Activated T-cell treated with anti-CD3 and anti-CD28 coated beads, Interleukin-2, amount 50 U/mL, for 48 hours (primary cell): Measurements from ENCODE around the gene ISCA2.
"Not testable (repeated sequence)": the region's sequence is repeated elsewhere in the genome, so short reads cannot be mapped to it uniquely, and the experiment has no call there.

ENCODE experiments used
- DNase-seq, 2 experiments: peaks; one replicate each; pipeline ENCODE4 v3.0.0-alpha.2; 2020

The ISCA2 gene

GRCh38 chr14:74531006-74531405, 37.4 kb downstream of the ISCA2 start:
- no peak for DNase-seq

GRCh38 chr14:74531467-74531866, 37.9 kb downstream of the ISCA2 start:
- no peak for DNase-seq

GRCh38 chr14:74532246-74532645, 38.7 kb downstream of the ISCA2 start:
- no peak for DNase-seq

GRCh38 chr14:74533576-74533975, 40.0 kb downstream of the ISCA2 start:
- DNase-seq: no peak

GRCh38 chr14:74535756-74536325, 42.3 kb downstream of the ISCA2 start:
- DNase-seq: no peak

- not testable (repeated sequence) for DNase-seq
Observed at GRCh38 chr14:74536336-74536735, 42.8 kb downstream of the ISCA2 start.

DNA sequence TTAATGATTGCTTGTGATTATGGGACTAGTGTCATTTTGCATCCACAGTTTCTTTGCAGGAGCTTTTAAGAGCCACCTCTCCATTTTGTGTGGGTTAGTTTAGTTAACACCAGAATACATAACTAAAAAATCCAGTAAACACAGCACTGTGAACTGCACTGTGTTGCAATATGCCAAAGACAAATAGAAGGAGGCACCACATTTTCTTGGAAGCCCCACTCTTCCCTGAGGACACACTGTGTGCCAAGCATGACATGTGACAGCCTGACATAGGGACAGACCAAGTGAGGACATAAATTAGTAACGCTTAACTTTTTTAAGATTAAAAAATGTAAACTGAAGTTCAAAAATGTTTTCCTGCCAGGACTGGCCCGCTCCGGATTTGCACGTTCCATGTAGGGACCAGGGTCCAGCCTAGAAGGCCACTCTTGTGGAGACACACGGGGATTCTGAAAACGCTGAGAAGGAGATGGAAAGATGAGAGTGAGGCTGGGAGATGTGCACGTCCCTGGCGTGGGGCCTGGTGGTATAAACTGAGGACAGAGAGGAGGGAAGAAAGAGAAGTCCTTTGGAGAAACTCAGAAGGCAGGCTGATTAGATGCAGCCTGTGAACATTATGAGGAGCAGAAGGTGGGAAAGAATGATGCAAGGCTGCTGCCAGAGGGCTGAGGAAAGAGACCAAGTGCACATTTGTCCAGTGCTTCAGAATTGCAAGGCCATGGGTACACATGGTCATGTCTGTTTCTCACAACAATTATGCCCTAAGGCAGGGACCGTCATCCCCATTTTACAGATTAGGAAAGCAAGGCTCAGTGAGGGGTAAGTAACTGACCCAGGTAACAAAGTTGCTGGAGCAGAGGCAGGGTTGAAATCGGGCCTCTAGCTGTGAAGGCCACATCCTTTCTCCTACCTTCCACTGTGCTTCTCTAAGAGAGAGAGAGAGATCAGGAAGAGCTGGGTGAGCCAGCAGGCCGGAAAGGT, 45.1 kb downstream of the ISCA2 start:
- DNase-seq: no peak

- no peak for DNase-seq
Observed at GRCh38 chr14:74539503-74539902, 45.9 kb downstream of the ISCA2 start.

- DNase-seq: no peak
Observed at GRCh38 chr14:74541225-74541624, 47.7 kb downstream of the ISCA2 start.

GRCh38 chr14:74542056-74542685, 48.6 kb downstream of the ISCA2 start:
- DNase-seq: no peak

- DNase-seq: no peak
Observed at GRCh38 chr14:74543771-74544438, 50.3 kb downstream of the ISCA2 start.

DNA sequence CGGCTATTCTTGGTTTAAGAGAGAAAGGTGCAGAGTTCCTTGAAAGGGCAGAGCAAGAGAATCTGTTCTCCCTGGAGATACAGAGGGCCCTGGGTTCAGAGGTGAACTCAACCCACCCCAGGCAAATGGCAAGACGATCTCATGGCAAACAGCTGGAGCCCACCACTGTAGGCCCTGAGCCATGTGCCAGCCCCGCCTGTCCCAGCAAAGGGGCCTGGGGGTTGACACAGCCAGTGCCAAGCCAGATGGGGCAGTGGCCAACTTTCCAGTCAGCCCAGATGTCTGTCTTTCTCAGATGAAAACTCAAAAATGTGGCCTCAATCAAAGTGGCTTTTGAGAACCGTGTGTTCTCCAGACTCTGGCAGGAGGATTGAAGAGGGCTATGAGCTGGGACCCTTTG, 51.8 kb downstream of the ISCA2 start:
- DNase-seq: no peak

DNA sequence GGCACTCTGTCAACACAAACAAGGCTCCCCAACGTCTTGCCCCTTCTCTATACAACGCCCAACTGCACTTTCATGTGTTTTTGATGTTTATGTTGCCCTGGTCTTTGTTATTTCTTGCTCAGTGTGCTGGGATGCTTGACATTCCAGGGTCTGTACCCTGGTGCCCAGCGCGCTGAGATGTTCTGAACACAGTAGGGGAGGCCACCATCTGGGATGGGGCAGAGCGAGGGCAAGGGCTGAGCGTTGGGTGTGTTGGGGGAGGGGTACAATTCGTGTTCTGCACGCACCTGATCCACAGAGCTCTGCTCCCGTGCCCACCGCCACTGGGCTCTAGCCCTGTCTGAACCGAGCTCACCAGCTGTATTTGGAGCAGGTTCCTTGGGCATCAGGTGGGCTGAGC, 52.9 kb downstream of the ISCA2 start:
- no peak for DNase-seq
